Natural killer cell (primary cell): ENCODE results near the gene TBC1D10A. TPM values are rescaled to one million over a fixed set of nuclear protein-coding genes. Genes with fewer than 3 reads are reported as not detected.
A peak's percentile ranks its signal among the peaks of the same experiment; 100 is the strongest.

ENCODE experiments used
- ATAC-seq, 3 donors: fragments of 150-1000 bp in 2 of 3; fragments of 200-7000 bp in 1 of 3; cut with Tn5 transposase; 1 replicate in 1 of 3; 2 replicates in 2 of 3; pipeline ENCODE4 v1.10.0; 2021; ENCODE audit warnings: mild to moderate bottlenecking in 2 of 3, moderate library complexity in 2 of 3
- DNase-seq, 2 donors: peaks; one replicate each; pipeline versions ENCODE4 v3.0.0 to v3.0.0-alpha.2; 2013 to 2021; ENCODE audit warnings: mixed read lengths in 1 of 2
- H3K27ac ChIP-seq: one replicate; pipeline ENCODE4 v1.5.1; 2013; ENCODE audit warnings: mild to moderate bottlenecking, low read length
- H3K27me3 ChIP-seq: one replicate; pipeline ENCODE4 v1.6.1; 2013; ENCODE audit warnings: low read length; ENCODE audit not compliant: control insufficient read depth, insufficient read depth
- H3K36me3 ChIP-seq: one replicate; pipeline ENCODE4 v1.6.1; 2013; ENCODE audit warnings: low read length; ENCODE audit not compliant: control insufficient read depth, insufficient read depth
- H3K4me1 ChIP-seq: one replicate; pipeline ENCODE4 v1.6.1; 2013; ENCODE audit warnings: low read length; ENCODE audit not compliant: control insufficient read depth, insufficient read depth
- H3K4me3 ChIP-seq: one replicate; pipeline ENCODE4 v1.5.1; 2013; ENCODE audit warnings: low read length
- H3K9me3 ChIP-seq: one replicate; pipeline ENCODE4 v1.6.1; 2013; ENCODE audit warnings: low read length; ENCODE audit not compliant: control insufficient read depth, insufficient read depth
- H3K27ac Mint-ChIP-seq, 2 donors: one replicate each; pipeline ENCODE4 v1.8.0; 2022; ENCODE audit warnings: mild to moderate bottlenecking in 2 of 2, mixed read lengths in 2 of 2, moderate library complexity in 1 of 2
- H3K27me3 Mint-ChIP-seq, 2 donors: one replicate each; pipeline ENCODE4 v1.8.0; 2022; ENCODE audit warnings: low read depth in 2 of 2, mixed read lengths in 2 of 2
- H3K36me3 Mint-ChIP-seq: one replicate; pipeline ENCODE4 v1.8.0; 2022; ENCODE audit warnings: mixed read lengths
- H3K4me1 Mint-ChIP-seq, 2 donors: one replicate each; pipeline ENCODE4 v1.8.0; 2022; ENCODE audit warnings: mixed read lengths in 2 of 2
- H3K4me3 Mint-ChIP-seq: one replicate; pipeline ENCODE4 v1.8.0; 2022; ENCODE audit warnings: mild to moderate bottlenecking, moderate library complexity, mixed read lengths
- H3K9me3 Mint-ChIP-seq, 2 donors: one replicate each; pipeline ENCODE4 v1.8.0; 2022; ENCODE audit warnings: mixed read lengths in 2 of 2
- WGBS: methylation state at CpG from one replicate; pipeline ENCODE4 v1.1.7; 2013; ENCODE audit warnings: missing lambda C conversion rate; ENCODE audit not compliant: insufficient coverage; 5-methylcytosine and 5-hydroxymethylcytosine counted together
- intact Hi-C: fragments of 100-400 bp; cut with micrococcal nuclease; formaldehyde crosslinking; loops from one replicate; pipeline ENCODE4 v1.14.2; 2022
- total RNA-seq, 4 donors: library from RNA; stranded (reverse); fragments of 120-200 nt in 1 of 4; gene quantifications; one replicate each; pipeline versions ENCODE4 v1.2.3 to v1.2.4, GENCODE V29; 2013 to 2022
- TF ChIP-seq, protein P1 (sequence below): fragments of 200-600 bp; IDR thresholded peaks from one replicate; pipeline ENCODE4 v1.8.0; 2022; ENCODE audit warnings: antibody characterized with exemption

Gene TBC1D10A
- total RNA-seq, 3 donors from 2014 or later (not counting 1 experiment from before 2014, with no cell fraction given), result 38.9 to 48.0 (median 47.9) TPM

DNA sequence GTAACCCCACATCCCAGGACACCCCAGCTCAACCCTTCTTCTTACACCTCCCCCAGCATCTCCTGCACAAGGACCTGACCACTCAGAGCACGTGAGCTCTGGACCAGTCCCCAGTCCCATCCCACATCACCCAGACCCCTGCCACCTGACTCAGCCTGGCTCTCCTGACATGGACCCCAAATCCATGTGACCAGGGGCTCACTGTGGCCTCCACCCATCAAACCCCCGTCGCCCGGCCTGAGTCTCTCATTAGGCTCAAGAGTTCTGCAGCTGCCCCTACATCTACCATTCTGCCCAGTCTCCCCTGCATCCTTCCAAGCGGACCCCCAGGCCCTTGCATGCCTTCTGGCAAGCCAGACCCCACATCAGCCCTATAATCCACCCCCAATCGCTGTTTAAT is 78.3 kb downstream of the TBC1D10A start:
- DNase-seq (no peak), ATAC-seq (no peak)
- H3K4me3 ChIP-seq, result no peak overlapping the region
- peaks cover 80% of the 10 kb centered on the region for H3K4me1 ChIP-seq
- H3K9me3 ChIP-seq, result no peaks in the 10 kb centered on the region
- WGBS, result 71% methylated on average over 6 of the region's 6 CpGs
- Mint-ChIP-seq H3K36me3 (no peaks in the 10 kb centered on the region), H3K9me3 (no peaks in the 10 kb centered on the region), H3K4me1 (peaks cover 21 to 46% of the 10 kb centered on the region in 2 donors), H3K4me3 (peak overlapping the region; percentile 25), H3K27me3 (peaks cover 31 to 39% of the 10 kb centered on the region in 2 donors), H3K27ac (peak overlapping the region in 1 of 2 donors; percentile 9)
- TF ChIP-seq, protein P1, sequence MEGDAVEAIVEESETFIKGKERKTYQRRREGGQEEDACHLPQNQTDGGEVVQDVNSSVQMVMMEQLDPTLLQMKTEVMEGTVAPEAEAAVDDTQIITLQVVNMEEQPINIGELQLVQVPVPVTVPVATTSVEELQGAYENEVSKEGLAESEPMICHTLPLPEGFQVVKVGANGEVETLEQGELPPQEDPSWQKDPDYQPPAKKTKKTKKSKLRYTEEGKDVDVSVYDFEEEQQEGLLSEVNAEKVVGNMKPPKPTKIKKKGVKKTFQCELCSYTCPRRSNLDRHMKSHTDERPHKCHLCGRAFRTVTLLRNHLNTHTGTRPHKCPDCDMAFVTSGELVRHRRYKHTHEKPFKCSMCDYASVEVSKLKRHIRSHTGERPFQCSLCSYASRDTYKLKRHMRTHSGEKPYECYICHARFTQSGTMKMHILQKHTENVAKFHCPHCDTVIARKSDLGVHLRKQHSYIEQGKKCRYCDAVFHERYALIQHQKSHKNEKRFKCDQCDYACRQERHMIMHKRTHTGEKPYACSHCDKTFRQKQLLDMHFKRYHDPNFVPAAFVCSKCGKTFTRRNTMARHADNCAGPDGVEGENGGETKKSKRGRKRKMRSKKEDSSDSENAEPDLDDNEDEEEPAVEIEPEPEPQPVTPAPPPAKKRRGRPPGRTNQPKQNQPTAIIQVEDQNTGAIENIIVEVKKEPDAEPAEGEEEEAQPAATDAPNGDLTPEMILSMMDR, result no peak
- no peaks in the 10 kb centered on the region for H3K36me3 ChIP-seq
- H3K27ac ChIP-seq, result no peak overlapping the region
- H3K27me3 ChIP-seq, result peaks cover 11% of the 10 kb centered on the region
- intact Hi-C loops, result loop anchor here (5.0 kb wide), 1 partner anchor 39 kb away; the partner anchor contains the start of gene CASTOR1

DNA sequence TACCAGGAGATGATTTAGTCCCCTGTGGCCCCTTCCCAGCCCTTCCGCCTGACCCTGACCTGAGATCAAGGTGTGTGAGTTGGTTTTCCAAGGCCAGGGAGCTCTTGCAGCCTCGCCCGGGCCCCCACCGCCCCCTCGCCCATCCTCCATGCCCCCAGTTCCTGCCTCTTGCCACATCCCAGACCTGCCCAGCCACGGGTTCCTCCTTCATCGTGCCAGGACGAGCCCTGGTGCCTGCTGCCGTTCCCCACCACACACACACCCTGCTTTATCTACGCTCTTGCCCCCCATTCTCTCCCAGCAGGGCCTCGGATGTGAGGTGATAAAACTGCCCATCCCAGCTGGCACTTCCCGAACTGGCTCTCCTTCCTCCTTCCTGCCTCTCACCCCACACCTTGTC is 78.8 kb downstream of the TBC1D10A start:
- H3K9me3 Mint-ChIP-seq, result no peaks in the 10 kb centered on the region
- peak overlapping the region in 1 of 2 donors; percentile 9 for H3K27ac Mint-ChIP-seq
- H3K4me1 Mint-ChIP-seq, result peaks cover 21 to 43% of the 10 kb centered on the region in 2 donors

DNA sequence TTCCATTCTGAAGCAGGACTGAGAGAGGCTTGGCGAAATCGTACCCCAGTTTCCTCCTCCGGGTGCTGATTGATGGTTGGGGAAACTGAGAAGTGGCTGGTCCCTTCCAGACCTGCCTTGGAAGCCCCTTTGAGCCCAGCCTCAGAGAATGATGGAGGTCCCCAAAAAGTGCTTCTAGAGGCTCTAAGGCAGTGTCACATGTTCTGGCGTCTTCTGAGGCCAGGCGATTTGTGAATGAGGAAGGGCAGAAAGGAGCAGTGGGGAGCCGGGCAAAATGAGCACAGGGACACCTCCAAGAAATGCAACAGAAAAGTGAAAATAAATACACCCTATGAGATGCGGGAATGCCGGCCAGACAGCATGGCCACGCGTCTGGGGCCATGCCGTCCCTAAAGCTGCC is 79.2 kb downstream of the TBC1D10A start:
- 73% methylated on average over 11 of the region's 11 CpGs for WGBS
- Histone ChIP-seq H3K27ac (no peak overlapping the region), H3K27me3 (peaks cover 11% of the 10 kb centered on the region), H3K4me1 (peaks cover 71% of the 10 kb centered on the region), H3K4me3 (no peak overlapping the region), H3K9me3 (no peaks in the 10 kb centered on the region), H3K36me3 (no peaks in the 10 kb centered on the region)
- Mint-ChIP-seq H3K9me3 (no peaks in the 10 kb centered on the region), H3K36me3 (no peaks in the 10 kb centered on the region), H3K27ac (peak overlapping the region in 1 of 2 donors; percentile 83), H3K27me3 (peaks cover 31 to 39% of the 10 kb centered on the region in 2 donors), H3K4me1 (peaks cover 21 to 39% of the 10 kb centered on the region in 2 donors), H3K4me3 (no peak overlapping the region)
- no peak for ATAC-seq
- intact Hi-C loops, result loop anchor here (5.0 kb wide), 1 partner anchor 40 kb away; the partner anchor contains the start of gene CASTOR1
- no peak for DNase-seq
- TF ChIP-seq, protein P1, result no peak

More for the DNA sequence above, 78.8 kb downstream of the TBC1D10A start:
- H3K36me3 Mint-ChIP-seq, result no peaks in the 10 kb centered on the region
- 38% methylated on average over 12 of the region's 12 CpGs for WGBS
- TF ChIP-seq, protein P1, result no peak
- Histone ChIP-seq H3K27ac (no peak overlapping the region), H3K27me3 (peaks cover 11% of the 10 kb centered on the region), H3K36me3 (no peaks in the 10 kb centered on the region), H3K9me3 (no peaks in the 10 kb centered on the region), H3K4me3 (no peak overlapping the region), H3K4me1 (peaks cover 75% of the 10 kb centered on the region)
- intact Hi-C loops, result loop anchor here (5.0 kb wide), 1 partner anchor 39 kb away; the partner anchor contains the start of gene CASTOR1
- H3K4me3 Mint-ChIP-seq, result peak overlapping the region; percentile 25
- no peak for ATAC-seq
- peaks cover 31 to 39% of the 10 kb centered on the region in 2 donors for H3K27me3 Mint-ChIP-seq
- no peak for DNase-seq
